LNCaP clone FGC (cell line): ENCODE data around the gene COL27A1.

Experiments
- DNase-seq: peaks from one replicate; pipeline ENCODE4 v3.0.0-alpha.2; 2011; ENCODE audit warnings: low read depth
- H3K4me3 ChIP-seq: 2 replicates; pipeline ENCODE4 v1.5.1; 2011; ENCODE audit warnings: mild to moderate bottlenecking, low read depth, low read length, control low read depth
- CTCF ChIP-seq: IDR thresholded peaks from 2 replicates; pipeline ENCODE4 v1.5.1; 2012; ENCODE audit warnings: mild to moderate bottlenecking; ENCODE audit not compliant: control insufficient read depth, insufficient read depth; ENCODE audit errors: extremely low read depth

The COL27A1 gene

GRCh38 chr9:114164191-114164794 lies 9.0 kb downstream of the COL27A1 start:
- no peak for TF ChIP-seq CTCF
- no peak for DNase-seq
- no peak overlapping the region for H3K4me3 ChIP-seq

- TF ChIP-seq CTCF = no peak
- DNase-seq = no peak
- H3K4me3 ChIP-seq = no peak overlapping the region
Observed at GRCh38 chr9:114165407-114166102, 10.2 kb downstream of the COL27A1 start.

GRCh38 chr9:114166103-114166470 lies 10.8 kb downstream of the COL27A1 start:
- TF ChIP-seq CTCF = no peak
- no peak for DNase-seq
- H3K4me3 ChIP-seq = no peak overlapping the region

GRCh38 chr9:114166614-114167572 lies 11.6 kb downstream of the COL27A1 start:
- no peak overlapping the region for H3K4me3 ChIP-seq
- no peak for DNase-seq
- TF ChIP-seq CTCF = no peak

GRCh38 chr9:114167591-114168091 lies 12.3 kb downstream of the COL27A1 start:
- no peak overlapping the region for H3K4me3 ChIP-seq
- TF ChIP-seq CTCF = no peak
- DNase-seq = no peak

- no peak for DNase-seq
- no peak overlapping the region for H3K4me3 ChIP-seq
- no peak for TF ChIP-seq CTCF
Observed at GRCh38 chr9:114168281-114169028, 13.1 kb downstream of the COL27A1 start.
